NB4 (cell line): Measurements from ENCODE around the gene CNGA1.

Source experiments
- MYC ChIP-seq: IDR thresholded peaks from 2 replicates; pipeline ENCODE4 v1.6.1; 2011; ENCODE audit warnings: low read depth, low read length
- POLR2A ChIP-seq: IDR thresholded peaks from 2 replicates; pipeline ENCODE4 v1.6.1; 2011; ENCODE audit warnings: mild to moderate bottlenecking; ENCODE audit not compliant: insufficient read length; ENCODE audit errors: extremely low read depth
- TF ChIP-seq, protein P1 (sequence below): IDR thresholded peaks from one replicate; pipeline ENCODE4 v1.5.1; 2012; ENCODE audit warnings: low read depth, low read length
- TF ChIP-seq, protein P2 (sequence below): IDR thresholded peaks from 2 replicates; pipeline ENCODE4 v1.6.1; 2011; ENCODE audit warnings: low read depth, low read length

DNA sequence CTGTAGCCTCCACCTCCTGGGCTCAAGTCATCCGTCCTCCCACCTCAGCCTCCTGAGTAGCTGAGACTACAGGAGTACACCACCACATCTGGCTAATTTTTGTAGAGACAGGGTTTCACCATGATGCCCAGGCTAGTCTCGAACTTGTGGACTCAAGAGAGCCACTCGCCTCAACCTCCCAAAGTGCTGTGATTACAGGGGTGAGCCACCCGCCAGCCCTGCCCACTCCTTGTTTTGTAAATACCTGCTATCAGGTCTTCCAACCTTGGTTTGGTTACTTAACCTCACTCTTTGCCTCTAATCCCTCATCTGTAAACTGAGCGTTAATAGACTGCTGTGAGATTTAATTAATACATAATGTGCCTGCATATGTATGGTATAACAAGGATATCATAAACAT is 803 bp downstream of the CNGA1 start:
- TF ChIP-seq, protein P1, sequence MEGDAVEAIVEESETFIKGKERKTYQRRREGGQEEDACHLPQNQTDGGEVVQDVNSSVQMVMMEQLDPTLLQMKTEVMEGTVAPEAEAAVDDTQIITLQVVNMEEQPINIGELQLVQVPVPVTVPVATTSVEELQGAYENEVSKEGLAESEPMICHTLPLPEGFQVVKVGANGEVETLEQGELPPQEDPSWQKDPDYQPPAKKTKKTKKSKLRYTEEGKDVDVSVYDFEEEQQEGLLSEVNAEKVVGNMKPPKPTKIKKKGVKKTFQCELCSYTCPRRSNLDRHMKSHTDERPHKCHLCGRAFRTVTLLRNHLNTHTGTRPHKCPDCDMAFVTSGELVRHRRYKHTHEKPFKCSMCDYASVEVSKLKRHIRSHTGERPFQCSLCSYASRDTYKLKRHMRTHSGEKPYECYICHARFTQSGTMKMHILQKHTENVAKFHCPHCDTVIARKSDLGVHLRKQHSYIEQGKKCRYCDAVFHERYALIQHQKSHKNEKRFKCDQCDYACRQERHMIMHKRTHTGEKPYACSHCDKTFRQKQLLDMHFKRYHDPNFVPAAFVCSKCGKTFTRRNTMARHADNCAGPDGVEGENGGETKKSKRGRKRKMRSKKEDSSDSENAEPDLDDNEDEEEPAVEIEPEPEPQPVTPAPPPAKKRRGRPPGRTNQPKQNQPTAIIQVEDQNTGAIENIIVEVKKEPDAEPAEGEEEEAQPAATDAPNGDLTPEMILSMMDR: no peak
- TF ChIP-seq, protein P2, sequence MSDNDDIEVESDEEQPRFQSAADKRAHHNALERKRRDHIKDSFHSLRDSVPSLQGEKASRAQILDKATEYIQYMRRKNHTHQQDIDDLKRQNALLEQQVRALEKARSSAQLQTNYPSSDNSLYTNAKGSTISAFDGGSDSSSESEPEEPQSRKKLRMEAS: no peak
- TF ChIP-seq POLR2A (no peak), MYC (no peak)
